Vagina (tissue), 2 donors: Measurements from ENCODE around the gene RCL1.
"Not testable (repeated sequence)": the region's sequence is repeated elsewhere in the genome, so short reads cannot be mapped to it uniquely, and the experiment has no call there.

Experiments used
- POLR2A ChIP-seq, 2 donors: fragments of 450-650 bp; IDR thresholded peaks; one replicate each; pipeline ENCODE4 v1.6.1; 2017; ENCODE audit warnings: antibody characterized with exemption in 2 of 2, mild to moderate bottlenecking in 2 of 2, moderate library complexity in 2 of 2
- TF ChIP-seq, protein P1 (sequence below), 3 experiments: fragments of 450-650 bp in 2 of 3; fragments of 200-600 bp in 1 of 3; sonication (generic) in 1 of 3; IDR thresholded peaks; one replicate each; pipeline ENCODE4 v1.5.1; 2017 to 2019; ENCODE audit warnings: antibody characterized with exemption in 3 of 3, mild to moderate bottlenecking in 2 of 3, moderate library complexity in 2 of 3

DNA sequence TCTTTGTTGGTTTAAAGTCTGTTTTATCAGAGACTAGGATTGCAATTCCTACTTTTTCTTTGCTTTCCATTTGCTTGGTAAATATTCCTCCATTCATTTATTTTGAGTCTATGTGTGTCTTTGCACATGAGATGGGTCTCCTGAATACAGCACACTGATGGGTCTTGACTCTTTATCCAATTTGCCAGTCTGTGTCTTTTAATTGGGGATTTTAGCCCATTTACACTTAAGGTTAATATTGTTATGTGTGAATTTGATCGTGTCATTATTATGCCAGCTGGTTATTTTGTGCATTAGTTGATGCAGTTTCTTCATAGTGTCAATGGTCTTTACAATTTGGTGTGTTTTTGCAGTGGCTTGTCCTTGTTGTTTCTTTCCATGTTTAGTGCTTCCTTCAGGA is 107.1 kb downstream of the RCL1 start:
- TF ChIP-seq POLR2A (IDR thresholded peaks at IDR 0.05) = not testable (repeated sequence)
- TF ChIP-seq, protein P1, sequence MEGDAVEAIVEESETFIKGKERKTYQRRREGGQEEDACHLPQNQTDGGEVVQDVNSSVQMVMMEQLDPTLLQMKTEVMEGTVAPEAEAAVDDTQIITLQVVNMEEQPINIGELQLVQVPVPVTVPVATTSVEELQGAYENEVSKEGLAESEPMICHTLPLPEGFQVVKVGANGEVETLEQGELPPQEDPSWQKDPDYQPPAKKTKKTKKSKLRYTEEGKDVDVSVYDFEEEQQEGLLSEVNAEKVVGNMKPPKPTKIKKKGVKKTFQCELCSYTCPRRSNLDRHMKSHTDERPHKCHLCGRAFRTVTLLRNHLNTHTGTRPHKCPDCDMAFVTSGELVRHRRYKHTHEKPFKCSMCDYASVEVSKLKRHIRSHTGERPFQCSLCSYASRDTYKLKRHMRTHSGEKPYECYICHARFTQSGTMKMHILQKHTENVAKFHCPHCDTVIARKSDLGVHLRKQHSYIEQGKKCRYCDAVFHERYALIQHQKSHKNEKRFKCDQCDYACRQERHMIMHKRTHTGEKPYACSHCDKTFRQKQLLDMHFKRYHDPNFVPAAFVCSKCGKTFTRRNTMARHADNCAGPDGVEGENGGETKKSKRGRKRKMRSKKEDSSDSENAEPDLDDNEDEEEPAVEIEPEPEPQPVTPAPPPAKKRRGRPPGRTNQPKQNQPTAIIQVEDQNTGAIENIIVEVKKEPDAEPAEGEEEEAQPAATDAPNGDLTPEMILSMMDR (IDR thresholded peaks at IDR 0.05) = not testable (repeated sequence)
